Measurements from ENCODE around the gene TACC2.

- TF ChIP-seq, protein P1, sequence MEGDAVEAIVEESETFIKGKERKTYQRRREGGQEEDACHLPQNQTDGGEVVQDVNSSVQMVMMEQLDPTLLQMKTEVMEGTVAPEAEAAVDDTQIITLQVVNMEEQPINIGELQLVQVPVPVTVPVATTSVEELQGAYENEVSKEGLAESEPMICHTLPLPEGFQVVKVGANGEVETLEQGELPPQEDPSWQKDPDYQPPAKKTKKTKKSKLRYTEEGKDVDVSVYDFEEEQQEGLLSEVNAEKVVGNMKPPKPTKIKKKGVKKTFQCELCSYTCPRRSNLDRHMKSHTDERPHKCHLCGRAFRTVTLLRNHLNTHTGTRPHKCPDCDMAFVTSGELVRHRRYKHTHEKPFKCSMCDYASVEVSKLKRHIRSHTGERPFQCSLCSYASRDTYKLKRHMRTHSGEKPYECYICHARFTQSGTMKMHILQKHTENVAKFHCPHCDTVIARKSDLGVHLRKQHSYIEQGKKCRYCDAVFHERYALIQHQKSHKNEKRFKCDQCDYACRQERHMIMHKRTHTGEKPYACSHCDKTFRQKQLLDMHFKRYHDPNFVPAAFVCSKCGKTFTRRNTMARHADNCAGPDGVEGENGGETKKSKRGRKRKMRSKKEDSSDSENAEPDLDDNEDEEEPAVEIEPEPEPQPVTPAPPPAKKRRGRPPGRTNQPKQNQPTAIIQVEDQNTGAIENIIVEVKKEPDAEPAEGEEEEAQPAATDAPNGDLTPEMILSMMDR (IDR thresholded peaks at IDR 0.05): no peak
- TF ChIP-seq POLR2A (IDR thresholded peaks at IDR 0.05) (no peak), POLR2AphosphoS5 (IDR thresholded peaks at IDR 0.05; ENCODE audit: insufficient read depth in 1 of 2, low read depth in 1 of 2) (no peak)
Observed at GRCh38 chr10:122162671-122163173, 173.8 kb downstream of the TACC2 start.

Measured in vagina (tissue), 2 donors.